DOHH2 (cell line): ENCODE results near the gene TRIML1.

Experiments used
- H3F3A ChIP-seq: fragments of 200-600 bp; sonication (generic), shearing (Covaris generic); 2 replicates; pipeline ENCODE4 v1.6.0; 2016; ENCODE audit warnings: antibody characterized with exemption, mild to moderate bottlenecking; ENCODE audit not compliant: control insufficient read depth, insufficient read depth
- H3K27ac ChIP-seq: fragments of 200-600 bp; sonication (generic); 2 replicates; pipeline ENCODE4 v1.5.1; 2014; ENCODE audit warnings: low read depth, mild to moderate bottlenecking, low read length, moderate library complexity
- H3K27me3 ChIP-seq: fragments of 200-600 bp; sonication (generic); 2 replicates; pipeline ENCODE4 v1.6.1; 2014; ENCODE audit warnings: mild to moderate bottlenecking, low read length, mixed read lengths; ENCODE audit not compliant: control insufficient read depth
- H3K36me3 ChIP-seq: fragments of 200-600 bp; sonication (generic); 2 replicates; pipeline ENCODE4 v1.6.1; 2014; ENCODE audit warnings: mild to moderate bottlenecking, low read length, moderate library complexity, mixed read lengths; ENCODE audit not compliant: control insufficient read depth
- H3K4me1 ChIP-seq: fragments of 200-600 bp; sonication (generic); 2 replicates; pipeline ENCODE4 v1.6.1; 2014; ENCODE audit warnings: mild to moderate bottlenecking, low read length, mixed read lengths; ENCODE audit not compliant: control insufficient read depth
- H3K4me2 ChIP-seq: fragments of 200-600 bp; sonication (generic); 2 replicates; pipeline ENCODE4 v1.6.0; 2014; ENCODE audit warnings: mild to moderate bottlenecking, low read length, moderate library complexity
- H3K4me3 ChIP-seq: fragments of 200-600 bp; sonication (generic); 2 replicates; pipeline ENCODE4 v1.5.1; 2014; ENCODE audit warnings: mild to moderate bottlenecking, low read length, mixed read lengths
- H3K79me2 ChIP-seq: fragments of 200-600 bp; sonication (generic); 2 replicates; pipeline ENCODE4 v1.6.1; 2014; ENCODE audit warnings: mild to moderate bottlenecking, low read length, mixed read lengths; ENCODE audit not compliant: control insufficient read depth
- H3K9me2 ChIP-seq: fragments of 200-600 bp; sonication (generic); replicated peaks from 2 replicates; pipeline ENCODE4 v1.6.1; 2014; ENCODE audit warnings: mild to moderate bottlenecking, low read length, mixed read lengths; ENCODE audit not compliant: control insufficient read depth
- H3K9me3 ChIP-seq: fragments of 200-600 bp; sonication (generic); 2 replicates; pipeline ENCODE4 v1.6.1; 2014; ENCODE audit warnings: antibody characterized with exemption, low read length, mixed read lengths; ENCODE audit not compliant: control insufficient read depth, insufficient read depth
- H4K20me1 ChIP-seq: fragments of 200-600 bp; sonication (generic); 2 replicates; pipeline ENCODE4 v1.6.0; 2014; ENCODE audit warnings: low read depth, mild to moderate bottlenecking, antibody characterized with exemption, low read length, moderate library complexity; ENCODE audit not compliant: control insufficient read depth, insufficient read depth
- EZH2phosphoT487 ChIP-seq: fragments of 200-600 bp; sonication (generic); IDR thresholded peaks from 2 replicates; pipeline ENCODE4 v1.6.1; 2017; ENCODE audit warnings: borderline replicate concordance, mild to moderate bottlenecking, antibody characterized with exemption, low read length, moderate library complexity, mixed read lengths
- TF ChIP-seq, protein P1 (sequence below): fragments of 200-600 bp; sonication (generic); IDR thresholded peaks from one replicate; pipeline ENCODE4 v1.5.1; 2014; ENCODE audit warnings: antibody characterized with exemption, mild to moderate bottlenecking, low read depth, low read length; ENCODE audit not compliant: poor library complexity, severe bottlenecking

TRIML1 gene, protein sequence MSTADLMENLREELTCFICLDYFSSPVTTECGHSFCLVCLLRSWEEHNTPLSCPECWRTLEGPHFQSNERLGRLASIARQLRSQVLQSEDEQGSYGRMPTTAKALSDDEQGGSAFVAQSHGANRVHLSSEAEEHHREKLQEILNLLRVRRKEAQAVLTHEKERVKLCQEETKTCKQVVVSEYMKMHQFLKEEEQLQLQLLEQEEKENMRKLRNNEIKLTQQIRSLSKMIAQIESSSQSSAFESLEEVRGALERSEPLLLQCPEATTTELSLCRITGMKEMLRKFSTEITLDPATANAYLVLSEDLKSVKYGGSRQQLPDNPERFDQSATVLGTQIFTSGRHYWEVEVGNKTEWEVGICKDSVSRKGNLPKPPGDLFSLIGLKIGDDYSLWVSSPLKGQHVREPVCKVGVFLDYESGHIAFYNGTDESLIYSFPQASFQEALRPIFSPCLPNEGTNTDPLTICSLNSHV

DNA sequence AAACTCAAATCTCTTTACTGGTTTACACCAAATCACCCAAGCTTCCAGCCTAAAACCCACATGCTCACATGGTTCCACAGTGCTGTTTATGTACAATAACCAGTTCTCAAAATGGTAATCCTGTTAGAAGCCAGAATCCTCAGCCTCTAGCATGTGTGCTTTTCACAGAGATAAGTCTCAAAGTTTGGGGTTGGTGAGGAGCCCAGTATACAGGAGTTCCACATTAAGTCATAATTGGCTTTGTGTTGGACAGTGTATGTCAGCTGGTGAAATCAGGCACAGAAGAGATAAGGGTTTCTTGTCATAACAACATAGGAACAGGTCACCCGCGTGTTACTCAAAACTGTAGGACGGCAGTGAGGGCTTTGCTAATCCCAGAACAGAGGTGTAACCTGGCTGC, at the start of gene TRIML1:
TSS of gene TRIML1 (plus strand) at position 301 of the 400 bp plus-strand sequence. CDS start 118 bp downstream, outside the sequence.
- no peak within 1 kb of the TSS for H3K27ac ChIP-seq
- no peaks in the 10 kb centered on the region for H4K20me1 ChIP-seq
- TF ChIP-seq, protein P1, sequence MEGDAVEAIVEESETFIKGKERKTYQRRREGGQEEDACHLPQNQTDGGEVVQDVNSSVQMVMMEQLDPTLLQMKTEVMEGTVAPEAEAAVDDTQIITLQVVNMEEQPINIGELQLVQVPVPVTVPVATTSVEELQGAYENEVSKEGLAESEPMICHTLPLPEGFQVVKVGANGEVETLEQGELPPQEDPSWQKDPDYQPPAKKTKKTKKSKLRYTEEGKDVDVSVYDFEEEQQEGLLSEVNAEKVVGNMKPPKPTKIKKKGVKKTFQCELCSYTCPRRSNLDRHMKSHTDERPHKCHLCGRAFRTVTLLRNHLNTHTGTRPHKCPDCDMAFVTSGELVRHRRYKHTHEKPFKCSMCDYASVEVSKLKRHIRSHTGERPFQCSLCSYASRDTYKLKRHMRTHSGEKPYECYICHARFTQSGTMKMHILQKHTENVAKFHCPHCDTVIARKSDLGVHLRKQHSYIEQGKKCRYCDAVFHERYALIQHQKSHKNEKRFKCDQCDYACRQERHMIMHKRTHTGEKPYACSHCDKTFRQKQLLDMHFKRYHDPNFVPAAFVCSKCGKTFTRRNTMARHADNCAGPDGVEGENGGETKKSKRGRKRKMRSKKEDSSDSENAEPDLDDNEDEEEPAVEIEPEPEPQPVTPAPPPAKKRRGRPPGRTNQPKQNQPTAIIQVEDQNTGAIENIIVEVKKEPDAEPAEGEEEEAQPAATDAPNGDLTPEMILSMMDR = no peak
- no peak for TF ChIP-seq EZH2phosphoT487
- H3K4me2 ChIP-seq = no peak within 1 kb of the TSS
- no peaks in the 10 kb centered on the region for H3F3A ChIP-seq
- no peaks in the 10 kb centered on the region for H3K9me2 ChIP-seq
- H3K27me3 ChIP-seq = no peaks in the 10 kb centered on the region
- H3K79me2 ChIP-seq = no peaks in the 10 kb centered on the region
- no peak within 1 kb of the TSS for H3K4me3 ChIP-seq
- no peaks in the 10 kb centered on the region for H3K4me1 ChIP-seq
- no peaks in the 10 kb centered on the region for H3K36me3 ChIP-seq
- H3K9me3 ChIP-seq = 0 out of 2 replicates have a peak, but pooled peaks cover 4% of the 10 kb centered on the region

DNA sequence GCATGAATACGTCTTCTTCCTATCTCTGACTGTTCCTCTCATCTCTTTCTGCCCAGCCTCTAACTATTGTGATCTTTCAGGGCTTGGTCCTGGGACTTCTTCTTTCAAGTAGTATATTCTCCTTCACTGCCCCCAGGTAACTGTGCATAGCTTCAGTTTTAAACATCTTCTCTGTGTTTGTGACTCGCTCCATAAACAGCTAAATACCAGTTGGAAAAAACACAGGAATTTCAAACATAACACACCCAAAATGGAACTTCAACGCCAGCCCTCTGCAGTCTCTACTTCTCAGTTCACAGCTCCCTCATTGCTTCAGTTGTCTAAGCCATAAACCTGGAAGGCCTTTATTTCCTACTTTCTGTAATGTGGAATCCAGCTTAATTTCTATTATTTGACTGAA, 46.4 kb upstream of the TRIML1 start:
- Histone ChIP-seq H3K4me2 (no peak overlapping the region), H3K4me3 (no peak overlapping the region), H3K27ac (no peak overlapping the region), H3K9me3 (peaks cover 8% of the 10 kb centered on the region; the same call in 1 of the 2 replicates), H3K79me2 (no peaks in the 10 kb centered on the region), H3F3A (no peaks in the 10 kb centered on the region), H3K36me3 (no peaks in the 10 kb centered on the region), H4K20me1 (no peaks in the 10 kb centered on the region), H3K9me2 (no peaks in the 10 kb centered on the region), H3K27me3 (no peaks in the 10 kb centered on the region), H3K4me1 (no peaks in the 10 kb centered on the region)
- TF ChIP-seq, protein P1 = no peak
- no peak for TF ChIP-seq EZH2phosphoT487

DNA sequence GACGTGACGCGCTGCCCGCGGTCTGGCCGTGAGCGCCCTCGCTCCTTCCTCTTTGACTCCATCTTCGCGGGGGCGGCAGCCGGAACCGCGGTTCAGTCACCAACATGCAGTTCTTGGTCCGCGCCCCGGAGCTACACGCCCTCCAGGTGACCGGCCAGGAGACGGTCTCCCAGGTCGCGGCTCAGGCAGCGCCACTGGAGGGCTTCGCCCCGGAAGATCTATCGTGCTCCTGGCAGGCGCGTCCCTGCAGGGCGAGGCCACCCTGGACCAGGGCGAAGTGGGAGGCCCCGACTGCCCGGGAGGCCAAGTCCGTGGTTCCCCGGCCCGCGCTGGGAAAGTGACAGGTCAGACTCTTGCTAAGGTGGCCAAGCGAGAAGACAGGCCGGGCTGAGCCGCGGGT, 32.8 kb upstream of the TRIML1 start:
- Histone ChIP-seq H3K9me3 (no peaks in the 10 kb centered on the region; the same call in 1 of the 2 replicates), H3K79me2 (no peaks in the 10 kb centered on the region), H3K36me3 (no peaks in the 10 kb centered on the region), H3K27ac (no peak overlapping the region), H3K4me1 (no peaks in the 10 kb centered on the region), H3K27me3 (no peaks in the 10 kb centered on the region), H4K20me1 (no peaks in the 10 kb centered on the region), H3F3A (no peaks in the 10 kb centered on the region), H3K4me2 (no peak overlapping the region), H3K9me2 (no peaks in the 10 kb centered on the region), H3K4me3 (no peak overlapping the region)
- no peak for TF ChIP-seq EZH2phosphoT487
- TF ChIP-seq, protein P1 = no peak
